Measurements from ENCODE around the gene PILRA.
A peak's percentile ranks its signal among the peaks of the same experiment; 100 is the strongest.

PILRA gene

DNA sequence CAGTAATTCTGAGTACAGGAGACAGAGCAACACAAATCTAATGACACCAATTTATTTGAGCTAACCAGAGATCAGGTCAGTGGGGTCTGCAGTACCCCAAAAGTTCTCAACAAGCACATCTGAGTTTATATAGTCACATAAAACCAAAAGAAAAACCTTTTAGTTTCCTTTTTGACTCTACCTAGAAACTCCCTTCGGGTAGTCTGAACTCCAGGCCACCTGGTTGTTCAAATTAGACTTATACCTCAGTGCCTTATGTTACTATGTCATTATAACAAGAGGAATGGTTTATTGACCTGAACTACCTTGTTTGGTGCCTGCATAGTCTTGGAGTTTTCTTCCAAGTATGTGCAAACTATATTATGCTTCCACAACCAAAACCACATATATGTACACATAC lies 40.6 kb downstream of the PILRA start:
- DNase-seq: no peak

GRCh38 chr7:100415448-100415847 lies 42.2 kb downstream of the PILRA start:
- DNase-seq: no peak

- DNase-seq: no peak
Observed at GRCh38 chr7:100418930-100419659, 45.8 kb downstream of the PILRA start.

DNA sequence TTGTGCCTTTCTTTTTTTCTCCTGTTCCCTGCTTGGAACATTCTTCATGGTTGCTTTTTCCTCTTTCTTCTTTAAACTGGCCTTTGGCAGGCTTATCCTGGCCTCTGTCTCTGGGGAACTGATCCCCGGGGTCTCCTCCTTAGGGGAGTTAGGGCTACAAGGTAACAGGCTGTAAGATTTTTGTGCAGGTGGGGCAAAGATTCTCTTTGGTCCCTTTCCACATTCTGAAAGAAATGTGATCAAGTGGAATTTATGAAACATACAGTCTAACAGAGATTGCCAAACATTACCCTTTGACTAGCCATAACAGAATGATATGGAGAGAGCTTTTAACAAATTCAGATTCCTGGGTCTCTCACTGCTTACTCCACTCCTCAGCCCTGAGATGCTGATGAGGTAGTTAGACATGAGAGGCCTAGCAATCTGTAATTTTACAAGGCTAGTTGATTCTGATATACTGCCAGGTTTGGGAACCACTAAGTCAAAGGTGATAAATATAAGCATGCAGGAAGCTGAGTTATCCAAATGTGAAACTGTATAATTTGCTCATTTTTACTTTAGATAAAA lies 46.5 kb downstream of the PILRA start:
- no peak for DNase-seq

- DNase-seq: no peak
Observed at GRCh38 chr7:100423315-100423714, 50.0 kb downstream of the PILRA start.

GRCh38 chr7:100425347-100425746 lies 52.1 kb downstream of the PILRA start:
- no peak for DNase-seq

- DNase-seq: no peak
Observed at GRCh38 chr7:100426516-100426915, 53.2 kb downstream of the PILRA start.

DNA sequence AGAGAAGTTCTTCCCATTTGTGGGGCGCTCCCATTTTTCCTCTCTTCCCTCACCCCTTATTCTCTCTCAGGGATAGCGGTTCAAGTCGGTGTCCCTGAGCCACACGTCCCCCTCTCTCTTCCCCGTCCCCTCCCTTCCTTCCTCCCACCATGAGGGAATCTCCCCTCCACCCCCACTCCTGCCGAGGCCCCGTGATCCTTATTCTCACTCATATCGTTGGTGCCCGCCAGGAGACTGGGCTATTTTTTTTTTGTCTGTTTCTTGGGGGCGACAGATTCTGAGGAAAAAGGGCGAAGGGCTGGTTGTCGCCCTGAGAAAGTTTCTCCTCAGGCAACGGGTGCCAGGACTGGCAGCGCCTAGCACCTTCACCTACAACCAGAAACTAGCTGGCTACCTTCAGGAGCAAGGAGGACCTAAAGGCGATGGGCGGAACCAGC lies 54.5 kb downstream of the PILRA start:
- no peak for DNase-seq

DNA sequence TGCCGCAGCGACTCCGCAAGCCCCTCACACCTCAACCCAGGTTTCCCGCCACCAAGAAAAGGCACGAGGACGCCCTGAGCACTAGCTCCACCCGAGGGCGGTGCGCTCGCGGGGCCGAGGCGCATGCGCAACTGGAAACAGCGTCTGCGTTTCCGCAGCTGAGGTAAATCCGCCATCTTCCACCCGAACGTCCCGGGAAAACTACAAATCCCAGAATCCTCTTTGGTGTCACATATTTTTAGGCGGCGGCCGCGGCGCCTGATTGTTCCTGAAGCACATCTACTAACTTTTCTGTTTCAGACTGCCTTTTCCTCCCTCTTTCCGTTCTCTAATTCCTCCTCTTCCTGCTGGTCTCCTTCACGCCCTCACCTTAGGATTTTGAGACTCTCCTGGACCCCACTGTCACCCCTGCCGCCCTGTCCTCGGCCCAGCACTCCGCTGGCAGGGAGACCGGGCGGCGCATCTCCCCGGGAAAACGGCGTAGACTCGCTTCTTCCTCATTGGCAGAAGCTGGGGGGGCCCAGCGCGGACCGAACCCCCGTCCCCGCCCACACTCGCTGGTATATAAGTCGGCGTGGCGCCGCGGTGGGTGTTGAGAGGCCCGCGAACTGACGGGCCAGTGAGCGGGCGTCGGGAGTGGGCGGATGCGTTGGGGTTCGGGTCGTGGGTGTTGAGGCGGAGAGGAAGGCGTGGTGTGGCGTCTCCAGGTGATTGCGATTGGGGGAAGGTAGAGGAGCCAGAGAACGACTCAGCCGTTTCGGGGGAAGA lies 55.1 kb downstream of the PILRA start, which contains the start of gene ZCWPW1:
TSS of gene ZCWPW1 (minus strand) at position 505 of the 768 bp plus-strand sequence. CDS start 8,054 bp downstream, outside the sequence.
- DNase-seq: peak; percentile 96 to 98

- DNase-seq: peak; percentile 100
Observed at GRCh38 chr7:100428967-100429636, 55.8 kb downstream of the PILRA start.

DNA sequence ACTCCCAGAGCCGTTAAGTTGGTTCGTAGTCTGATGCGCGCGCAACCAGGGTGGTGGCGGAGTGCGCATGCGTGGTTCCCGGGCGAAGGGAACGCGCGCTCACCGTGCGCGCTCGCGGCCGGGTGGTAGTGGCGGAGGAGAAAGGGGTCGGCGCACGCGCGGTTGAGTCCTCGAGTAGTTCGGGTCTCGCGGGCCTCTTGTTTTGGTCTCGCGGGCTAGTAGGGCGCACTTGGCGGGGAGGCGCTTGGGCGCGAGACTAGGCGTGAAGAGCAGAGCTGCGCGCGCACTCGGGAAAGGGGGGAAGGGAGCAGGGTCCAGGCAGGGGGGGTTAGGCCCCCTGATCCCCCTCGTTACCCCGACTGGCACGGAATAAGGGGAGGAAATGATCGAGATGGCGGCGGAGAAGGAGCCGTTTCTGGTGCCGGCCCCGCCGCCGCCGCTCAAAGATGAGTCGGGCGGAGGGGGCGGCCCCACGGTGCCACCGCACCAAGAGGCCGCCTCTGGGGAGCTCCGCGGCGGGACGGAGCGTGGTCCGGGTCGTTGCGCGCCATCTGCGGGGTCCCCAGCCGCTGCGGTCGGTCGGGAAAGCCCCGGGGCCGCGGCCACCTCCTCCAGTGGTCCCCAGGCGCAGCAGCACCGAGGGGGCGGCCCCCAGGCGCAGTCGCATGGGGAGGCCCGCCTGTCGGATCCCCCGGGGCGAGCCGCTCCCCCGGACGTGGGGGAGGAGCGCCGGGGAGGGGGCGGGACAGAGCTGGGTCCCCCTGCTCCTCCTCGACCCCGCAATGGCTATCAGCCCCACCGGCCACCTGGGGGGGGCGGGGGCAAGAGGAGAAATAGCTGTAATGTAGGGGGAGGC lies 56.6 kb downstream of the PILRA start, which contains the start of gene MEPCE:
TSS of gene MEPCE (plus strand) at position 195 of the 856 bp plus-strand sequence. CDS start at position 383, 188 bp downstream.
- DNase-seq: peak; percentile 97 to 98

- peak; percentile 44 to 55 for DNase-seq
Observed at GRCh38 chr7:100430493-100431285, 57.4 kb downstream of the PILRA start.

DNA sequence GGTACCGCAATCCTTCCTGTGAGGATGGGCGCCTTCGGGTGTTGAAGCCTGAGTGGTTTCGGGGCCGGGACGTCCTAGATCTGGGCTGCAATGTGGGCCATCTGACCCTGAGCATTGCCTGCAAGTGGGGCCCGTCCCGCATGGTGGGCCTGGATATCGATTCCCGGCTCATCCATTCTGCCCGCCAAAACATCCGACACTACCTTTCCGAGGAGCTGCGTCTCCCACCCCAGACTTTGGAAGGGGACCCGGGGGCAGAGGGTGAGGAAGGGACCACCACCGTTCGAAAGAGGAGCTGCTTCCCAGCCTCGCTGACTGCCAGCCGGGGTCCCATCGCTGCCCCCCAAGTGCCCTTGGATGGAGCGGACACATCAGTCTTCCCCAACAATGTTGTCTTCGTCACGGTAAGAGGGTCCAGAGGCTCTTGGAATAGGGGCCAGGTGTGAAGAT lies 58.0 kb downstream of the PILRA start:
- no peak for DNase-seq

DNA sequence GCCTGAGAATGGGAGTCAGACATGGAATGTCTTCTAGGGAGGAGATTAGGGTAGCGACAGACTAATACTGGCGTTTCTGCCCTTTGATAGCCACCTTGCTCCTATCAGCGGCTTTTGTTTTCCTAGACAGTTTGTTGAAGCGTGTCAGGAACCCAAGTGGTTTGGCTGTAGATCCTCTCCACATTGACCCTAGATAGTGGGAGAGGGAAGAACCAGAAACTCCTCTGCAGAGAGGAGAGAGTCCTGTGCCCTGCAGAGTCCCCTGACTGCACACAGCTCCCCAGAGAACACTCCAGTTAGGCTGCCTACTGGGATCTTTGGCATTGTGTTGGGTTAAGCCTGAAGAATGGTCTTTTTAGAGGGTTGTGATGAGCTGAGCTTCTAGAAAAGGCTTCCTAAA lies 58.8 kb downstream of the PILRA start:
- no peak for DNase-seq

GRCh38 chr7:100432621-100433275 lies 59.5 kb downstream of the PILRA start:
- DNase-seq: no peak

- DNase-seq: no peak
Observed at GRCh38 chr7:100433276-100433591, 59.9 kb downstream of the PILRA start.

- DNase-seq: no peak
Observed at GRCh38 chr7:100433592-100434296, 60.5 kb downstream of the PILRA start.

DNA sequence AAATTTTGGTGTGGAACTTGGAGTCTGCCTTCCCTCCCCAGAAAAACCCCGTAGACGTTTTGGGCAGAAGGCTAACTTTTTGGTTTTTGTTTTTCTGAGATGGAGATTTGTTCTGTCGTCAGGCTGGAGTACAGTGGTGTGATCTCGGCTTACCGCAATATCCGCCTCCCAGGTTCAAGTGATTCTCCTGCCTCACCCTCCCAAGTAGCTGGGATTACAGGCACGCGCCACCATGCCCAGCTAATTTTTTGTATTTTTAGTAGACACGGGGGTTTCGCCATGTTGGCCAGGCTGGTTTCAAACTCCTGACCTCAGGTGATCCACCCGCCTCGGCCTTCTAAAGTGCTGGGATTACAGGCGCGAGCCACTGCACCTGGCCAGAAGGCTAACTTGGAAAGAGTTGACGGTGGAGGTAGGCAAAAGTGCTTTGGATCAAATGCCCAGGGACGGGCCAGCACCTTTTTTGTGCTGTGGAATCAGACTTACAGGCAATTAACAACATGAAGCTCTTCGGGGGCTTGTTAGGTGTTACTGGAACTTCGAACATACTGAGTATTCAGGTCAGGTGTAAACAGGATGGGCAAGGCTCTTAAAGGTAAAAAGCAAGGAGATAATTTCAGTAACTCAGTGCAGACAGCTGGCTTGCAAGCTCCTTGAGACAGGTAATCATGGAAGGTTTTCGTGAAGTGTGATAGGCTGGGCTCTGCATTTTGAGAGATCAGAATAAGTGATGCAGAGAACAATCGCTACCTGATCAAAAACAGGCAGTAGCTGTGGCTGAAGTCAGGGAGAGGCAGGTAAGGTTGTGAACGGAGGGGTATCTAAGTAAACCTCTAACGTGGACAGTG lies 61.2 kb downstream of the PILRA start:
- DNase-seq: no peak

Measured in stimulated activated CD4-positive, alpha-beta T cell treated with anti-CD3 and anti-CD28 coated beads, Interleukin-2, amount 100 ng/mL, for 24 hours (primary cell).